ENCODE data around the gene OR6J1. TPM values are rescaled to one million over a fixed set of nuclear protein-coding genes. Genes with fewer than 3 reads are reported as not detected.
"Not testable (repeated sequence)": the region's sequence is repeated elsewhere in the genome, so short reads cannot be mapped to it uniquely, and the experiment has no call there.

OR6J1 gene
- total RNA-seq: under 1 TPM in 1 of 4 donors, not detected in 3; 0.12 TPM

- H3K9me3 ChIP-seq: no peaks in the 10 kb centered on the region
- H3K36me3 ChIP-seq: no peaks in the 10 kb centered on the region
- no peak for ATAC-seq
- no peak within 1 kb of the TSS for H3K4me3 ChIP-seq
- H3K27me3 ChIP-seq: no peaks in the 10 kb centered on the region
- TF ChIP-seq, protein P1, sequence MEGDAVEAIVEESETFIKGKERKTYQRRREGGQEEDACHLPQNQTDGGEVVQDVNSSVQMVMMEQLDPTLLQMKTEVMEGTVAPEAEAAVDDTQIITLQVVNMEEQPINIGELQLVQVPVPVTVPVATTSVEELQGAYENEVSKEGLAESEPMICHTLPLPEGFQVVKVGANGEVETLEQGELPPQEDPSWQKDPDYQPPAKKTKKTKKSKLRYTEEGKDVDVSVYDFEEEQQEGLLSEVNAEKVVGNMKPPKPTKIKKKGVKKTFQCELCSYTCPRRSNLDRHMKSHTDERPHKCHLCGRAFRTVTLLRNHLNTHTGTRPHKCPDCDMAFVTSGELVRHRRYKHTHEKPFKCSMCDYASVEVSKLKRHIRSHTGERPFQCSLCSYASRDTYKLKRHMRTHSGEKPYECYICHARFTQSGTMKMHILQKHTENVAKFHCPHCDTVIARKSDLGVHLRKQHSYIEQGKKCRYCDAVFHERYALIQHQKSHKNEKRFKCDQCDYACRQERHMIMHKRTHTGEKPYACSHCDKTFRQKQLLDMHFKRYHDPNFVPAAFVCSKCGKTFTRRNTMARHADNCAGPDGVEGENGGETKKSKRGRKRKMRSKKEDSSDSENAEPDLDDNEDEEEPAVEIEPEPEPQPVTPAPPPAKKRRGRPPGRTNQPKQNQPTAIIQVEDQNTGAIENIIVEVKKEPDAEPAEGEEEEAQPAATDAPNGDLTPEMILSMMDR (IDR thresholded peaks at IDR 0.05): no peak
- TF ChIP-seq EP300 (IDR thresholded peaks at IDR 0.05) (no peak), POLR2AphosphoS5 (IDR thresholded peaks at IDR 0.05) (no peak), POLR2A (IDR thresholded peaks at IDR 0.05) (no peak)
- 75 to 100% methylated on average over 1 of the region's 1 CpG for WGBS, 2 donors (ENCODE audit: low coverage in 1 of 2)
- no peak within 1 kb of the TSS for H3K27ac ChIP-seq
- H3K4me1 ChIP-seq: no peaks in the 10 kb centered on the region
These were observed at the start of gene OR6J1 for GRCh38 chr14:22644305-22644635. TSS of gene OR6J1 (minus strand) at chr14:22644352. CDS start at chr14:22634811, 9,541 bp downstream.

GRCh38 chr14:22692194-22692593, 48.0 kb upstream of the OR6J1 start:
- H3K36me3 ChIP-seq: no peaks in the 10 kb centered on the region
- H3K27me3 ChIP-seq: peaks cover 14% of the 10 kb centered on the region
- H3K9me3 ChIP-seq: peaks cover 0 to 29% (median 0%) of the 10 kb centered on the region in 3 donors
- no peak overlapping the region for H3K4me3 ChIP-seq
- TF ChIP-seq POLR2AphosphoS5 (IDR thresholded peaks at IDR 0.05): no peak
- TF ChIP-seq POLR2A (IDR thresholded peaks at IDR 0.05): no peak
- no peak for TF ChIP-seq EP300 (IDR thresholded peaks at IDR 0.05)
- TF ChIP-seq, protein P1 (IDR thresholded peaks at IDR 0.05): no peak
- ATAC-seq: no peak
- H3K4me1 ChIP-seq: no peaks in the 10 kb centered on the region
- no peak overlapping the region for H3K27ac ChIP-seq

DNA sequence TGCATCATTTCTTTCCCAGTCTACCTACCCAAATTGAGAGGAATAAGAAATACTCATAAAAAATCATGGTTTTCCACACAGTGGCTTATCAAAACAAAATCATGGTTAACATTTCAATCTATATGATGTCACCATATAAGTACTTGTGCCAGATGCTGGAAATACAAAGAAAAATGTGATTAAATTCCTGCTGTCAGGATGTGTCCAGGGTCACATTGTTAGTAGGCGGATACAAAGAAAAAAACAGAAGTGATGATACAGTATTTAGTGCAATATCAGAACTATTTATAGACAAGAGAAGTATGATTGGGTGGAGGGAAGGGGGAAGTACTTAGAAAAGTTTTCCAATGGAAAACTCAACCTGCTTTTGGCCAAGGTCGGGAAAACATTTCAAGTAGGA, 47.0 kb upstream of the OR6J1 start:
- peaks cover 0 to 29% (median 0%) of the 10 kb centered on the region in 3 donors for H3K9me3 ChIP-seq
- H3K4me3 ChIP-seq: no peak overlapping the region
- H3K27me3 ChIP-seq: peaks cover 10% of the 10 kb centered on the region
- WGBS, 2 donors (ENCODE audit: low coverage in 1 of 2): 47 to 60% methylated on average over 1 to 2 of the region's 2 CpGs
- no peak for ATAC-seq
- H3K27ac ChIP-seq: no peak overlapping the region
- no peaks in the 10 kb centered on the region for H3K4me1 ChIP-seq
- no peaks in the 10 kb centered on the region for H3K36me3 ChIP-seq
- no peak for TF ChIP-seq POLR2A (IDR thresholded peaks at IDR 0.05)
- TF ChIP-seq, protein P1 (IDR thresholded peaks at IDR 0.05): no peak
- no peak for TF ChIP-seq POLR2AphosphoS5 (IDR thresholded peaks at IDR 0.05)
- TF ChIP-seq EP300 (IDR thresholded peaks at IDR 0.05): no peak

GRCh38 chr14:22689199-22689598, 45.0 kb upstream of the OR6J1 start:
- 0 to 33% methylated on average over 1 of the region's 1 CpG for WGBS, 2 donors (ENCODE audit: low coverage in 1 of 2)
- no peaks in the 10 kb centered on the region for H3K4me1 ChIP-seq
- TF ChIP-seq EP300 (IDR thresholded peaks at IDR 0.05): no peak
- TF ChIP-seq, protein P1 (IDR thresholded peaks at IDR 0.05): no peak
- no peak for TF ChIP-seq POLR2A (IDR thresholded peaks at IDR 0.05)
- TF ChIP-seq POLR2AphosphoS5 (IDR thresholded peaks at IDR 0.05): no peak
- no peaks in the 10 kb centered on the region for H3K36me3 ChIP-seq
- peaks cover 0 to 29% (median 0%) of the 10 kb centered on the region in 3 donors for H3K9me3 ChIP-seq
- peaks cover 9% of the 10 kb centered on the region for H3K27me3 ChIP-seq
- ATAC-seq: no peak
- H3K27ac ChIP-seq: no peak overlapping the region
- no peak overlapping the region for H3K4me3 ChIP-seq

DNA sequence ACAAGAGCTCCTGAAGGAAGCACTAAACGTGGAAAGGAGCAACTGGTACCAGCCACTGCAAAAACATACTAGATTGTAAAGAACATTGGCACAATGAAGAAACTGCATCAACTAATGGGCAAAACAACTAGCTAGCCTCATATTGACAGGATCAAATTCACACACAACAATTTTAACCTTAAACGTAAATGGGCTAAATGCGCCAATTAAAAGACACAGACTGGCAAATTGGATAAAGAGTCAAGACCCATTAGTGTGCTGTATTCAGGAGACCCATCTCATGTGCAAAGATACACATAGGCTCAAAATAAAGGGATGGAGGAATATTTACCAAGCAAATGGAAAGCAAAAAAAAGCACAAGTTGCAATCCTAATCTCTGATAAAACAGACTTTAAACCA, 43.8 kb upstream of the OR6J1 start:
- not testable (repeated sequence) for H3K36me3 ChIP-seq, ATAC-seq, H3K4me1 ChIP-seq, H3K27ac ChIP-seq, H3K4me3 ChIP-seq
- 75 to 94% methylated on average over 2 to 3 of the region's 3 CpGs for WGBS, 2 donors (ENCODE audit: low coverage in 1 of 2)
- H3K9me3 ChIP-seq: peaks cover 0 to 26% (median 0%) of the 10 kb centered on the region in 3 donors
- peaks cover 16% of the 10 kb centered on the region for H3K27me3 ChIP-seq

DNA sequence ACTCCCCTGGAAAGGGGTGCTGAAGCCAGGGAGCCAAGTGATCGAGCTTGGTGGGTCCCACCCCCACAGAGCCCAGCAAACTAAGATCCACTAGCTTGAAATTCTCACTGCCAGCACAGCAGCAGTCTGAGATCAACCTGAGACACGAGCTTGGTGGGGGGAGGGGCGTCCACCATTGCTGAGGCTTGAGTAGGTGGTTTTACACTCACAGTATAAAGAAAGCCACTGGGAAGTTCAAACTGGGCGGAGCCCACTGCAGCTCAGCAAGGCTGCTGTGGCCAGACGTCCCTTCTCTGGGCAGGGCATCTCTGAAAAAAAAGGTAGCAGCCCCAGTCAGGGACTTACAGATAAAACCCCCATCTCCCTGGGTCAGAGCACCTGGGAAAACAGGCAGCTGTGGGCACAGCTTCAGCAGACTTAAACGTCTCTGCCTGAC, 42.0 kb upstream of the OR6J1 start:
- peaks cover 16% of the 10 kb centered on the region for H3K27me3 ChIP-seq
- not testable (repeated sequence) for H3K4me3 ChIP-seq, H3K36me3 ChIP-seq, H3K27ac ChIP-seq, ATAC-seq, H3K4me1 ChIP-seq
- H3K9me3 ChIP-seq: peaks cover 0 to 13% (median 0%) of the 10 kb centered on the region in 3 donors
- WGBS, 2 donors (ENCODE audit: low coverage in 1 of 2): no CpG with 5 or more reads among the region's 6 CpGs

Measured in gastroesophageal sphincter (tissue), 4 donors.